ENCODE results near the gene CDH22. TPM values are rescaled to one million over a fixed set of nuclear protein-coding genes. Genes with fewer than 3 reads are reported as not detected.
A peak's percentile ranks its signal among the peaks of the same experiment; 100 is the strongest.

CDH22 gene
- total and polyA plus RNA-seq, 10 donors = not detected

- DNase-seq = peak; percentile 64
- Histone ChIP-seq H3K27me3 (replicated peaks in 1 of 7) (peaks cover 0 to 54% (median 11%) of the 10 kb centered on the region in 7 donors), H3K36me3 (peaks cover 0 to 38% (median 17%) of the 10 kb centered on the region in 6 donors), H3K4me1 (peaks cover 4 to 24% (median 11%) of the 10 kb centered on the region in 6 donors), H3K27ac (no peak overlapping the region), H3K9me3 (no peaks in the 10 kb centered on the region), H3K4me3 (no peak overlapping the region)
- WGBS, 5 donors = 39 to 57% (median 55%) methylated on average over 4 of the region's 4 CpGs
- intact Hi-C loops (cut with DNase I; ENCODE audit: low total_unique reads) = loop anchor here (5.0 kb wide), 1 partner anchor 177 kb away; the partner anchor contains the start of gene CDH22
- TF ChIP-seq CTCF (IDR thresholded peaks at IDR 0.05 in 8 of 11, conservative IDR thresholded peaks at IDR 0.05 in 3 of 11) (no peak), POLR2A (IDR thresholded peaks at IDR 0.05) (no peak)
These were observed 177.8 kb downstream of the CDH22 start for GRCh38 chr20:46130534-46130933.

GRCh38 chr20:46129955-46130481 lies 178.3 kb downstream of the CDH22 start:
- peak; percentile 40 for DNase-seq
- peak in 1 of 3 donors; percentile 24 for TF ChIP-seq POLR2AphosphoS5 (IDR thresholded peaks at IDR 0.05)
- no peak for TF ChIP-seq CTCF (IDR thresholded peaks at IDR 0.05 in 8 of 11, conservative IDR thresholded peaks at IDR 0.05 in 3 of 11)
- Histone ChIP-seq H3K36me3 (peaks cover 0 to 43% (median 22%) of the 10 kb centered on the region in 6 donors), H3K9me3 (no peaks in the 10 kb centered on the region), H3K4me1 (peaks cover 4 to 24% (median 11%) of the 10 kb centered on the region in 6 donors), H3K27ac (no peak overlapping the region), H3K4me3 (no peak overlapping the region), H3K27me3 (replicated peaks in 1 of 7) (peaks cover 0 to 49% (median 10%) of the 10 kb centered on the region in 7 donors)
- WGBS, 5 donors = 13 to 44% (median 42%) methylated on average over 3 to 5 of the region's 5 CpGs
- intact Hi-C loops (cut with DNase I; ENCODE audit: low total_unique reads) = loop anchor here (5.0 kb wide), 1 partner anchor 177 kb away; the partner anchor contains the start of gene CDH22

GRCh38 chr20:46128310-46129151 lies 179.8 kb downstream of the CDH22 start:
- DNase-seq = peak; percentile 74
- WGBS, 5 donors = 58 to 66% (median 63%) methylated on average over 5 to 16 of the region's 16 CpGs
- no peaks in the 10 kb centered on the region for H3K9me3 ChIP-seq
- intact Hi-C loops (cut with DNase I; ENCODE audit: low total_unique reads) = no loop called here
- TF ChIP-seq POLR2AphosphoS5 (IDR thresholded peaks at IDR 0.05) = peak in 2 of 3 donors; percentile 37 to 62
- peak in 8 of 11 experiments; percentile 25 to 64 (median 38) for TF ChIP-seq CTCF (IDR thresholded peaks at IDR 0.05 in 8 of 11, conservative IDR thresholded peaks at IDR 0.05 in 3 of 11)
- no peak for TF ChIP-seq POLR2A (IDR thresholded peaks at IDR 0.05)
- no peak overlapping the region for H3K27ac ChIP-seq
- H3K36me3 ChIP-seq = peaks cover 0 to 58% (median 32%) of the 10 kb centered on the region in 6 donors
- H3K4me1 ChIP-seq = peaks cover 4 to 25% (median 11%) of the 10 kb centered on the region in 6 donors
- H3K27me3 ChIP-seq (replicated peaks in 1 of 7) = peaks cover 0 to 37% (median 10%) of the 10 kb centered on the region in 7 donors
- no peak overlapping the region for H3K4me3 ChIP-seq

Data from spleen (tissue), 11 donors.